Measurements from ENCODE around the gene PLET1. TPM values are rescaled to one million over a fixed set of nuclear protein-coding genes. Genes with fewer than 3 reads are reported as not detected.

Gene PLET1
- total RNA-seq, 1 donor from 2014 or later: not detected

DNA sequence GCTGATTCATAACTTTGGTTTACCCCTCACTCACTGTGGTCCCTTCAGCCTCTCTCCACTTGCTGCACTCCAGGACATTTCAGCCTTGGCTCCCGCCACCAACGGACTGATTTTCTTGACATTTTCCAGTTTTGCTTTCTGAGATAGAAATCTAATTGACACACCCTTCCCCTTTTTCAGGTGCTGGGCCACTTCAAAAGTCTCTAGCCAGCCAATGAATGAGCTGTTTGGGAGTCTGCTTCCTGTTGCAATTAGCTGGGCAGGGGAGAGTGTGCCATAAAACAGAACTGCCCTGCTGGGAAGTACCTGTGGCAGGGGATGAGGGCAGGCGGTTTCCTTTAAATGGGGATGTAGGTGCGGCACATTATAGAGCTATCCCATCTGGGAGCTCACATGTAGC, 21.1 kb upstream of the PLET1 start:
- no peak for DNase-seq (ENCODE audit: low spot score)

DNA sequence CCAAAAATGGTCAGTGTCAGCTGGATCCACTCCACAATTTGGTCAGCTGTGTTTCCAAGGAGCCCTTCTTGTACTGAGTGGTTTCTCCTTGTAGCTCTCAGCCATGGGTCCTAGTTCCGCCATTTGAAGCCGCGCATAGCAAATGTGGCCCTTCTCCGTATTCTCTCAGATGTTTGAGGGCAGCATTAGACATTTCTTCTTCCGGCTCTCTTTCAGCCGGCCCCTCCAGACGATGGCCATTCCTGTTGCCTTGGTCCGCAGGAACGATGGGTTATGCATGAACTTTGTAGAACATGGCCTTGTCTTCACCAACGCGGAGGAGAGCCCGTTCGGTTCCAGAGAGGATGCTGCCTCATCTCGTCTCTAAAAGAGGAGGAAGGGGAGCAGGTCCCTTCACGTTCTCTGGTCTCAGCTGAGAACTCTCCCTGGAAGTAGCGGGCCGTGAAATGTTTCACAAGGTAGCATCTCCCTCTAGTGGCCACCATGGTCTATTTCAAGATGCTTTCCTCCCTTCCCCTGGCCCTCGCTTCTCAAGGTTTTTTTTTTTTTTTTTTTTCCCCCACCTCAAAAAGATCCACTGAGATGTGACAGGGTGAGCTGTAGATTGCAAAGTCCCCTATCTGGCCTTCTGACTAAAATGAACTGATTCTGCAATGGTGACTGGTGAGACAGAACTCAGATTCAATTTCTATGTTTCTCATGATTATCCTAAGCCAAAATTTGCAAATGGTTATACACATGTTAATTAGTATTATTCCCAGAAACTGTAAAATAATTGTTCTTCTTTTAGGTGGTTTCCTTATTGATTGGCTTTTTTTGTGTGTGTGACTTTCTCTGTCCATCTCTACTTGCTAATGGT, 19.8 kb upstream of the PLET1 start:
- peak; percentile 90 for DNase-seq (ENCODE audit: low spot score)

DNA sequence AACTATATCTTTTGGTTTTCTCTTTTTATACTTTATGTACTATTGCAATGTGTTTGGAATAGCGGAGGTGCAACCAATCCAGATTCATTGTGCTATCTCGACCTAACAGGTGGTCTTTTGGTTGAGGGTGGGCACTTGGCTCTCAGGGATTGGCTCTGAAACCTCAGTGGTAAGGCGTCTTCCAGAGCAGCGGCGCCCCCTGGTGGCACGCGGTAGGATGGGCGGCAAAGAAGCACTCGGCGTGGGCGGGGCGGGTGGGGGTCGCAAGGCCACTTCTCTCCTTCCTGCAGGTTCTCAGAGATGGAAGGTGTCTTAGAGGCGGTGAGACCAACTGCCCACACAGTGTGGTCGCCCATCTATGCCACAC, 19.2 kb upstream of the PLET1 start:
- DNase-seq (ENCODE audit: low spot score): peak; percentile 64

DNA sequence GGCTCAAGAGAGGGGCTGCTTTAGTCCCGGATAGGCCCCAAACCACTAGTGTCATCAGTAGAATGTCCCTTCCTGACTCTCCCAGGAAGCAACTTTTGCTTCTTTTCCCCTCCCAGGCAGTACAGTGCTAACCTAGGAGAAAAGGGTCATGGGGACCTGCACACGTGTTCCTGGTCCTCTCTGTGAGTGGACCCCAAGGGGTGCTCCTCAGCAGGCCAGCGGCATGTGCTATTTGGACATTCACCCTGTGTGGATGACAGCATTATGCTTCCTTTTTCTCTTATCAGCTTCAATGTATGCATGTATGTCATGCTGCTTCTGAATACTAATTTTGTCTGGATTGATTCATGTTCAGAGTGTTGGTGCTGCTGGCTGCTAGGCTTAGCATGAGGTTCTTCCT, 18.1 kb upstream of the PLET1 start:
- no peak for DNase-seq (ENCODE audit: low spot score)

DNA sequence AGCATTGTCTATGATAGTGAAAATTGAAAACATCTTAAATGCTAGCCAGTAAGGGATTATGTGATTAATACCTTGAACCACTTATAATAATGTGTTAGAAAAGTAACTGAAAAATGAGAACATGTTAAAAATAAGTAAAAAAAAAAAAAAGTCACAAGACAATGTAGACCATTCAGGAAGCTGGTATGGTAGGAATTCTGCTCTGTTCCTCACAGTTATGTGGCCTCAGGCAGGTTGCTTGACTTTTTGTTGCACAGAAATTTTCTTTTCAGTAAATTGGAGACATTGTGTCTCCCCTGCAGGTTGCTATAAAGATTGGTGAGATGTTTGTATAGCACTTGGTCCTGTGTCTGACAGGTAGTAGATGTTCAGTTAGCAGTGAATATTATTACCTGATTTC, 17.3 kb upstream of the PLET1 start:
- DNase-seq (ENCODE audit: low spot score): no peak

DNA sequence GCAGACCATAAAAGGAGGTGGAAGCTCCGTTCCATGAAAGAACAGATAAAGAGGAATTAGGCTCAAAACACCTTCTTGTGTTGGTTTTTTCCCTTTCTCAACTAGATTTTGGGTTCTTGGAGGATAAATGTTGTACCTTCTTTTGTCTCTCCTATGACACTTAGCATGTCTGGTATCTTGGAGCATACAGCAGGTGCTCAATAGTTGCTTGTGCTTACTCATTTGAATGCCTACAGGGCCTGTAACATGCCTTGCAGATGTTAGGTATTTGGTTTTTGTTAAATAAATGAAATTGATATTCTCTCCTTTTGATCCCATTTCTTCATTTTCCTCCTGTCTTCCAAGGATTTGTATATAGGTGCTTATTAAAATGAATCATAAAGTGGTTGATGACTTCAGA, 16.4 kb upstream of the PLET1 start:
- no peak for DNase-seq (ENCODE audit: low spot score)

DNA sequence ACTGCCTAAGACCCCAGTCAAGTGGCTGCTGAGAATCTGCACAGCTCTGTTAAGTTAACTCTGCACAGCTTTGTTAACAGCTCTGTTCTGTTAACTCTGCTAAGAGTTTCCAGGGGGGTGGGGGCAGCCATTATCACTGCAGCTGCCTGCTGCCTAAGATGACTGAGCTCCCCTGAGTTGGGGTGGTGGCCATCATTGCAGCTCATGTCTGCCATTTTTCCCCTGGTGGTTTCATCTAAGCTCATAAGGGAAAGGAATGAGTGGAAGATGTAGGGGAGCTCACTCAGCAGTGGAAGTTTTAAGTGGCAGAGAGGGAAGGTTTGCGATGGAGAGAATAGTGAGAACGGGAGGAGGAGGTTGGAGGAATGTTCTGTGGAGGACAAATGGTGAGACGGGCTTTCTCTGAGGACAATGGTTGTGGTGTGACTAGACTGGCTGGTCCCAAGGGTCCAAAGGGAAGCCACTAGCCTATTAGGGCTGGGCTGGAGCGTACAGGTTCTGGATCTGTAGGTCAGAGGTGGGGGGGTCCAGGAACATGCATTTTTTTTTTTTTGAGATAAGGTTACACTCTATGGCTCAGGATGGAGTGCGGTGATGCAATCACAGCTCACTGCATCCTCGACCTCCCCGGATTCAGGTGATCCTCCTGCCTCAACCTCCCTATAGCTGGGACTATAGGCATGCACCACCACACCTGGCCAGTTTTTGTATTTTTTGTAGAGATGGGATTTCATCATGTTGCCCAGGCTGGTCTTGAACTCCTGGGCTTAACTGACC, 13.5 kb upstream of the PLET1 start:
- no peak for DNase-seq (ENCODE audit: low spot score)

DNA sequence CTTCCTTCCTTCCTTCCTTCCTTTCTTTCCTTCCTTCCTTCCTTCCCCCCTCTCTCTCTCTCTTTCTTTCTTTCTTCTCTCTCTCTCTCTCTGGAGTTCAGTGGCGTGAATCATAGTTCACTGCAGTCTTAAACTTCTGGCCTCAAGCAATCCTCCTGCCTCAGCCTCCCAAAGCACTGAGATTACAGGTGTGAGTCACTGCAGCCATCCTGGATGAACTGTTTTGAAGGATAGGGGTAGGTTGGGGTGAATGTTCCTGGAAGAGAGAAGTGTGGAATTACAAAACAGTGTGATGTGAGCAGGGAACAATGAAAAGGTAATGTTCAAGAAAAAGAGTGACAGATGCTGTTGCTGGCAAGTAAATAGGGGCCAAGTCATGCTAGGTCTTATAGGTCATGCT, 12.4 kb upstream of the PLET1 start:
- no peak for DNase-seq (ENCODE audit: low spot score)

DNA sequence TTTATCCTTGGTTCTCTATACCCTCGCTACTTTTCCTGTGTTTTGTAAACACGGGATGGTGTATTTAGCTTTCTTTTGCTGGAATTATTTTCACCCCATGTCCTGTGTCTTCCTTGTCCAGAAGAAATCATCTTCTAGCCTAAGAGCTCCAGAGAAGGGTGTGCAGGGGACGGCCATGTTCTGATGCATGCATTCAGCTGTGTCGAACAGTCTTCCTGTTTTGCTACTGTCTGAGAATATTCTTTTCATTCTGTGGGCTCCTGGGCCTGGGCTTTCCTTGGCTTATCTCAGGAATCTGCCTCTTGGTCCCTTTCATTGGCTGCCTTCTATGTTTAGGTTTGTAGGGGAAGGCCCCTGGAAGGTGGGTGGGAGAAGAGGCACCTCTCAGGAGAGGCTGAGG, 10.6 kb upstream of the PLET1 start:
- no peak for DNase-seq (ENCODE audit: low spot score)

DNA sequence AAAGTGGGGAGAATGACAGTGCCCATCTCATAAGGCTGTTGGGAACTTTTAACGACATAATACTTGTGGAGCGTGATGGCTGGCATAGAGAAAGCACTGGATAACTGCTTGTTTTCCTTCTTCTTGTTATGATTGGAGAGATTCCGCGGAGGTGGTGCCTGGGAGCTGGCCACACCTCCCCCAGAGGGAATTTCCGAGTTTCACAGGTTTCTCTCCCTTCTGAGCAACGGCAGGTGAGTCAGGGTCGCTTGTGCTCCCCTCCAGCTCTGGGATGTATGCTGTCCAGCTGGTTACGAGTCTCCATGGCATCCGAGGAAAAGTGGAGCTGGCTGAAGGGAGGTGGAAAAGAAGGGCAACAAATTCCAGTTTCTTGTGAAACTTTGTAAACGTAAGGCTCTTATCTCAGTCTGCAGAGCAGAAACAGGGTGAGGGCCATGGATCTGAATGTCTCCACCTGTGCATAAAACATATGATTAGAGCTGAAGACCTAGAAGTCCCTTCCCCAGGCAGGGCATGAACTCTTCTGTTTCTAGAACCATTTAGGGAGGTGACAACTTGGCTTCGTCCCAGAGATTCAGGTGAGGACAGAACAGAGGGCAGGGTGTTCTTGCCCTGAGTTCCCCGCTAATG, 10.0 kb upstream of the PLET1 start:
- DNase-seq (ENCODE audit: low spot score): no peak

DNA sequence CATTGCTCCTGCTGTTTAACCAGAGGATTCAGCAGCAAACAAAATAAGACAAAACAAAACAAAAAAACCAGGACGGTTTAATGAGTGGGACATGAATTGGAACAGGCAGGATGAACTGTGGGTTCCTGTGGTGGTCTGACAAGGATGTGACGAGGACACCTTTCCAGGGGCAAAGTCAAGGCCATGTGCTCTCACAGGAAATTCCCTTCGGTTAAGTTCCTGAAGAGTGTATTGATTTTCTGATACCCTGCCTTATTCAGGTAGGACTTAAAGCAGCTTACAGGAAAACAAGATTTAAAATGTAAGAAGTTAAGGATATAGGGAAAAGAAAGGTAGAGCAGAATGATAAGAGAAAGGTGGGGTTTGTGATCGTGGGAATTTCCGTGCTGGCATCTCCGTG, 8.5 kb upstream of the PLET1 start:
- DNase-seq (ENCODE audit: low spot score): no peak

DNA sequence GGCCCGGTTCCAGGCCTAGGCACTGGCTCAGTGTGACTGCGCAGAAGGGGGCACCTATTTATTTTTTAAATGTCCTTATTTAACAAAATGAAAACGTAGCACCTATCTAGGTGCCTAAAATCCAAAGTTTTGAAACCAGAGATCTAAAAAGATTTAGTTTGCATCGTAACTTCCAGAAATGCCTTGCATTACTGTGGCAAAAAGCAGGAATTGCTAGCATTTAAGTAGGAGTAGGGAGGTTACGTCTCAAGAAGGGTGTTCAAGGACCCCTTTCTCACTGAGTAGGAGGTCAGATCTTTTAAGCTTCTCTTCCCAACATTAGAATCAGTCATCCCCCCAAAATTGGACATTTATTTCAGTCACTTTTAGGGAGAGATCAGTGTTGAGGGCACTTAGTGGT, 7.7 kb upstream of the PLET1 start:
- DNase-seq (ENCODE audit: low spot score): no peak

DNA sequence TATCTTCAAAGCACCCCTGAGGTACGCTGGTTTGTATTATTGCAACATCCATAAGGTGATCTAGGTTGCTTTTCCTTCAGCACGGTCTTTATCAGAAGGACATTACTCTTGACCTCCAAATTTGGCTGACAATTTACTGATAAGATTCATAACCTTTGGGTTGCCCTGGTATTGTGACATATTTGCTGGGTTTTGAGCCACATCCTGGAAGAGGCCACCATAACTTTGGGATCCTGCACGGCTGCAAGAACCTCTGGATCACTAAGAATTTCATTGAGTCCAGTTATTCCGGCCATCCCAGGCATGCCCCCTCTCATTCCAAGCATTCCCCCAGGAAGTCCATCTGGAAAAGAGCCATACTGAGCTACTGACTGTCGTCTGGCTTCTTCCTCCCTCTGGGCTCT, 6.5 kb upstream of the PLET1 start:
- no peak for DNase-seq (ENCODE audit: low spot score)

DNA sequence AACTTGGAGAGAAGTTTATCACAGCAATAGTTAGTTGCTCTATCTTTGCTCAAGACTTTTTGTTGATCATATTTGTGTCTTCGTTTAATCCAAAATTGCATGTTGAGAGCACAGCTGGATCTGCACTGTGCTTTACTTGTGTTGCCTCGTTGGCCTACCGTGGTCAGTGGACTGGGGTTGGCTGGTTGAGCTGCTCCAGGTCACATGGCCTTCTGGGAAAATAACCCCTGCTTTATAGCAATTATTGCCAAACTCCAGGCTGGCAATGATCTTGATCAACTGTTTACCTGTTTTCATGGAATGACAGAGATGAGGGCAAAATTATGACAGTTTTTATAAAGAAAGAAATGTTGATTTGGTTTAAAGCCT, 5.7 kb upstream of the PLET1 start:
- DNase-seq (ENCODE audit: low spot score): no peak

DNA sequence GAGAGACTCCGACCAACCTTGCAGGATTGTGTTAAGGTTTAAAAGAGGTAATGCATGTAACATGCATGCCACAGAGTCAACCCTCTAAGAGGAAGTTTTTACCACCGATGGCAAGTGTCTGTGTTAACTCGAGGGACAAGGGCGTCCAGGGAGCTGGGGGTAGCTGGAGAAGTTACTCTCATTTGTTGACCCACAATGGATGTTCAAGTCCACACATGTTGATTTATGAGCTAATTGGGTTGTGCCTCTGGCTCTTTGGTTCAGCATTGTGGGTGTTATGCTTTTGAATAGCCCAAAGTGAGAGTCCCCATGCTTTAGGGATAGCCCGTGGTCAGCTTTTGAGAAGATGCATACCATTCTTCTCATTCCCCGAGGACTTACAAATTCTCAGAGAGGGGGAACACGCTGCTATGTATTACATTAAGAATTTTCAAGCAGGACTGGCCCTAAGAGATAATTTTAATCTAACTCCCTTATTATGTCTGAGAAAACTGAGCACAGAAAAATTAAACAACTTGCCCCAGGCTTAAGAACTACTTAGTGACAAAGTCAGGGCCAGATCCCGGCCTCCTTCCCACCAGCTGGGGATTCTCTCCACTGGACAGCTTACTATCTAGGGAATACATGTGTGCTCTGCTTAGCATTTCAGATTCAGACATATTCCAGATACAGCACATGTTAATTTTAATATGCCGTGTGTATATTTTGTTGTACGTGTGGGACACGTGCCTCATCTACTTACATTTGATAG, 5.2 kb upstream of the PLET1 start:
- peak; percentile 86 for DNase-seq (ENCODE audit: low spot score)

DNA sequence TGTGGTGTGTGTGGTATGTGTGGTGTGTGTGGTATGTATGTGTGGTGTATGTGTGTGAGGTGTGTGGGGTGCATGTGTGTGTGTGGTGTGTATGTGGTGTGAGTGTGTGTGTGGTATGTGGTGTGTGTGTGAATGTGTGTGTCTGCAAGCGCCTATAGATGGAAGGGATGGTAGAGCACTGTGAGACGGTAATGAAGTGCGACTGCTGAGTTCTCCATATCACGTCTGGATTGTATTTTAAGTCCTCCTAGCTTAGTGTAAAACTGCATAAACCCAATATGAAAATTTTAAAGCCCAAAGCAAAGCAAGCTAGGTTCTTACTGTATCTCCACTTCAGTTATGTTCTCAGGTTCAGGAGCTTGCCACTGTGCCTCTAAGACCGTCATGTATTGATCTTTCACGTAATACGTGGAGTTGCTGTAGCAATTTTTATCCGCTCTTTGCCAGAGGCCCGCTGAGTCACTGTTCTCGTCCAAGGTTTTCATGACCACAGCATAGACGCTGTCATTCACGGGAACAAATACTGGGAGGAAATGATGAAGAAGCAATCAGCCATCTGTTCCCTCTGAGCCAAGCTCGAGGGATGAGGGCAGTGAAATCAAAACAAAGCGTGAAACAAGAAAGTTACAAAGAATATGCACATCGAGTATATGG, 5.5 kb downstream of the PLET1 start:
- peak; percentile 54 for DNase-seq (ENCODE audit: low spot score)

DNA sequence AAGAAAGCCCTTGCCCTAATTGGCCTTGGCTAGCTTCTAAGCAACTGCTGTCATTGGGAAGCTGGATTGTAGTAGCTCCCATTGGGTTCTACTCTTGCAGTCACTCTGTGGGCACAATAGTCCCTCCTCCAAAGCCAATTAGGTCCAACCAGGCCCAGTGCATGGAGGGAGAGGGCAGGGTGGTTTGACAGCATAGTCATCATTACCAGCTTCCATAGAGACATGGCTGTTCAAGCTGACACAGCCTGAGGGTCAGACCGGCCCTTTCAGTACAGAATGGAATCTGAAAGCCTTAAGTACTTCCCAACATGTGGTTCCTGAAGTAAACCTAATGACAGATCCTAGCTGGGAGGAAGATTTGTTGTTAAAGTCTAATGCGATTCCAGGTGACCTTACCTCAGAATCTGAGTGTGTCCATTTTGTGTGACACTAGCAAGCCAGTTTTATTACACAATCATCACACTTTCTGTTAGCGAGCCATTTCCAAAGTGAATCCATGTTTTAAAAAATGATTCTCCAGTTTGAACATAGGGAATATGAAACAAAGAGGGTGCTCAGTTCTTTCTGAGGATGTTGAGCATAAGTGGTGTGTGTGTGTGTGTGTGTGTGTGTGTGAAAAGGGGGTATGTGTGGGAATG, 6.9 kb downstream of the PLET1 start:
- no peak for DNase-seq (ENCODE audit: low spot score)

DNA sequence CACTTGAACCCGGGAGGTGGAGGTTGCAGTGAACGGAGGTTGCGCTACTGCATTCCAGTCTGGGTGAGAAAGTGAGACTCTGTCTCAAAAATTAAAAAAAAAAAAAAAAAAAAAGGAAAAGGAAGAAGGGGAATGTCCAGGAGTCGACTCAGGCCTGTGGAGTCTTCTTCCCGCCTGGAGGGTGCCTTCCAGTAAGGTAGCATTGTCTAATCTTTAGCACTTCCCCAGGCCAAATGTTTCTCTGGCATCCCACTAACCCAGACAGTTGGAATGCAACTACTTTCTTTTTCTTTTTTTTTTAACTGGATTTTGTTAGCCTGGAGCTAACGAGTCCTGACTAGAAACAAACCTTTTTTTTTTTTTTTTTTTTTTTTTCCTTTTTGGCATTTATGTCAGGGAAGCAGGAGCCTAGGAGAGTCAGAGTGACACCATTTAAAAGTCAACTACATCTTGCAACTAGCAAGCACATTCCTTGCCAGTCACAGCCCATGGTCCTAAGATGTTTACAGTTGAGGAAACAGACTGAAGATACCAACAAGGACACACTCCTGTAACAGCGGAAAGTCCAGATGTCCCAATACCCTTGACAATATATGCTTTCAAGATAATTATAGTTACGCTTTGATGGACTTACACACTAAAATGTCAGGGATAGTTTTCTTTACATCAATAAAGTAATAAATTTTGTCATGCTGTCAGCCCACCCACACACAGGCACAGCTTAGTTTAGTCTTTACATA, 10.6 kb downstream of the PLET1 start:
- DNase-seq (ENCODE audit: low spot score): peak; percentile 28

DNA sequence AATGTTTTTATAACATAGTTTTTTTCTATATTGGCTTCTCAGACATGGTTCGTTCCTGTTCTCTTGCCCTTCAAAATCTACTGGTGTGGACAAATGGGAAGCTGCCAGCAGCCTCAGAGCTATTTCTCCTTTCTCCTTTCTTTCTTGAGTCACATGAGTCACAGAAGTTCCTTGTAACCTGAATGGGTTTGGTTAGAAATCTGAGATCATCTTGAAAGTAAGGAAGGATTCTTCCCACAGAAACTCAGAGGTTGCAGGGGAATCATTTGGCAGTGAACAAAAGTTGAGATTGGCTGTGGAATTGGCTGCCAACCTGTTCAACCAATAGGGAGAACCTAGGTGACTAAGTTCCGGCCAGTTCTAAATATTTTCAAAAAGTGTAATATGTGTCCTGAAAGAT, 12.5 kb downstream of the PLET1 start:
- DNase-seq (ENCODE audit: low spot score): no peak

DNA sequence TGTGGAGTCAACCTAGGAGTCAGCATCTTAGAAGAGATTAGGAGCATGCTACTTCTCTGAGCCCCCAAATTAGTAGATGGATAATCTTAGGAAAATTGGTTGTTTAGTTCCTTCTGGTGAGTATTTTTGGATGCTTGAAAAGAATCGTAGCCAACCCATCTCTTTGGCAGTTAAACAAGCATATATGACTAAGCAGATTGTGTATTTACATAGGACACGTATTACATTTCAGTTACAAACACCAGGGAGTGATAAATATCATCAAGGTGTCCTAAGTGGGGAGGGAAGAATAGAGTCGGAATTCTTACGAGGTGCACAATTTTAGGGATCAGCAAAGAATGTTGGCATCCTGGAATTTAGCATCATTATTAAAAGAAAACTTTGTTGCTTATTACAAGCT, 13.5 kb downstream of the PLET1 start:
- DNase-seq (ENCODE audit: low spot score): no peak

All from umbilical cord (tissue), 2 donors.